Activated B cell treated with CpG ODN at 0.5 μM for 24 hours (primary cell): Measurements from ENCODE around the gene LSM7. TPM values are rescaled to one million over a fixed set of nuclear protein-coding genes. Genes with fewer than 3 reads are reported as not detected.

Experiments
- ATAC-seq: fragments of 200-7000 bp; cut with Tn5 transposase; one replicate; pipeline ENCODE4 v1.10.0; 2021; ENCODE audit warnings: low read depth, mild to moderate bottlenecking, moderate library complexity
- CTCF ChIA-PET: fragments of 350-600 bp; sonication (Branson Sonifier 250); formaldehyde crosslinking; loops from one replicate; lab custom pipeline; 2021; ENCODE audit warnings: antibody characterized with exemption; lab: Charles Lee
- POLR2A ChIA-PET: fragments of 350-600 bp; sonication (Branson Sonifier 250); formaldehyde crosslinking; loops from one replicate; lab custom pipeline; 2021; ENCODE audit warnings: antibody characterized with exemption; lab: Charles Lee
- DNase-seq: peaks from one replicate; pipeline ENCODE4 v3.0.0; 2022
- H3K27ac Mint-ChIP-seq: one replicate; pipeline ENCODE4 v1.8.0; 2020; ENCODE audit warnings: mixed read lengths
- H3K27me3 Mint-ChIP-seq: one replicate; pipeline ENCODE4 v1.8.0; 2021; ENCODE audit warnings: mixed read lengths
- H3K36me3 Mint-ChIP-seq: one replicate; pipeline ENCODE4 v1.8.0; 2021; ENCODE audit warnings: low read depth, mixed read lengths
- H3K4me1 Mint-ChIP-seq: one replicate; pipeline ENCODE4 v1.8.0; 2021; ENCODE audit warnings: mixed read lengths
- H3K4me3 Mint-ChIP-seq: one replicate; pipeline ENCODE4 v1.8.0; 2020; ENCODE audit warnings: mild to moderate bottlenecking, mixed read lengths
- H3K9me3 Mint-ChIP-seq: one replicate; pipeline ENCODE4 v1.8.0; 2020; ENCODE audit warnings: mixed read lengths
- intact Hi-C: fragments of 100-400 bp; cut with micrococcal nuclease; formaldehyde crosslinking; loops from one replicate; pipeline ENCODE4 v1.15.1; 2024
- total RNA-seq: library from RNA; stranded (reverse); gene quantifications from 2 replicates; pipeline ENCODE4 v1.2.3, GENCODE V29; 2022
- TF ChIP-seq, protein P1 (sequence below): fragments of 200-600 bp; IDR thresholded peaks from one replicate; pipeline ENCODE4 v1.8.0; 2022; ENCODE audit warnings: antibody characterized with exemption, mild to moderate bottlenecking

The LSM7 gene
- total RNA-seq, 1 donor from 2014 or later, result 149 TPM

DNA sequence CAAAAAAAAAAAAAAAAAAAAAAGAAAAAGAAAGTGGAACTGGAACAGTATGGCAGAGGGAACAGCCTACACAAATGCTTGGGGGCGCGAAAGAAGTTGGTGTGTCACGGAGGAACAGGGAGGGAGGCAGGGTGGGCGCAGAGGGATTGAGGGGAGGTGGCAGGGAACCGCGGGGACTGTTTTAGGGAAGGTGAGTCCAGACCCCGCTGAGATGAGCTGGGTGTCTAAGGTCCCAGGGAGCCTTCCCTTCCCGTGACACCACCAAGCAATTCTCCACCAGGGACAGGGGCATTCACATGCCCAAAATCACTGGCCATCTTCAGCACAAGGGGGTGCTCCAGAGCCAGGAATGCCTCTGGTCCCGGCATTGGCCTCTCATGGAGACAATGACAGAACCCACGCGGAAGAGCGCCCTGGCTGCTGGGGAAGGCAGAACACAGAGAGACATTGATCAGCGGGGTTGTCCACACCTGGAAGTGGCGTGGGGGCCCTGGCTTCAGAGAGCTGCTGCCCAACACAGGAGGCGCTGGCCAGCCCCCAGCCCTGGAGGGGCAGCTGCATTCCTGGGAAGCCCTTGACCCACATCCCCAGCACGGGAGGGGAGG lies 53.4 kb downstream of the LSM7 start:
- H3K4me3 Mint-ChIP-seq, result peak overlapping the region; percentile 28
- no peak for ATAC-seq
- TF ChIP-seq, protein P1, sequence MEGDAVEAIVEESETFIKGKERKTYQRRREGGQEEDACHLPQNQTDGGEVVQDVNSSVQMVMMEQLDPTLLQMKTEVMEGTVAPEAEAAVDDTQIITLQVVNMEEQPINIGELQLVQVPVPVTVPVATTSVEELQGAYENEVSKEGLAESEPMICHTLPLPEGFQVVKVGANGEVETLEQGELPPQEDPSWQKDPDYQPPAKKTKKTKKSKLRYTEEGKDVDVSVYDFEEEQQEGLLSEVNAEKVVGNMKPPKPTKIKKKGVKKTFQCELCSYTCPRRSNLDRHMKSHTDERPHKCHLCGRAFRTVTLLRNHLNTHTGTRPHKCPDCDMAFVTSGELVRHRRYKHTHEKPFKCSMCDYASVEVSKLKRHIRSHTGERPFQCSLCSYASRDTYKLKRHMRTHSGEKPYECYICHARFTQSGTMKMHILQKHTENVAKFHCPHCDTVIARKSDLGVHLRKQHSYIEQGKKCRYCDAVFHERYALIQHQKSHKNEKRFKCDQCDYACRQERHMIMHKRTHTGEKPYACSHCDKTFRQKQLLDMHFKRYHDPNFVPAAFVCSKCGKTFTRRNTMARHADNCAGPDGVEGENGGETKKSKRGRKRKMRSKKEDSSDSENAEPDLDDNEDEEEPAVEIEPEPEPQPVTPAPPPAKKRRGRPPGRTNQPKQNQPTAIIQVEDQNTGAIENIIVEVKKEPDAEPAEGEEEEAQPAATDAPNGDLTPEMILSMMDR, result no peak
- H3K27me3 Mint-ChIP-seq, result no peaks in the 10 kb centered on the region
- no peak for DNase-seq
- H3K27ac Mint-ChIP-seq, result peak overlapping the region; percentile 66
- CTCF ChIA-PET, result interaction anchor here (0.6 to 4.0 kb wide), 20 partner anchors 11 to 362 kb away, joined by 3 to 17 read pairs (median 4); partner anchors contain the start of genes GADD45B and PLEKHJ1
- H3K4me1 Mint-ChIP-seq, result peaks cover 52% of the 10 kb centered on the region
- POLR2A ChIA-PET, result interaction anchor here (0.6 to 7.8 kb wide), 13 partner anchors 11 to 346 kb away, joined by 3 to 103 read pairs (median 6); partner anchors contain the start of genes AMH, GADD45B, JSRP1 and PLEKHJ1
- intact Hi-C loops, result loop anchor here (1.0 to 5.0 kb wide), 3 partner anchors 116 to 362 kb away; partner anchors contain the start of gene GADD45B
- H3K36me3 Mint-ChIP-seq, result peaks cover 42% of the 10 kb centered on the region
- H3K9me3 Mint-ChIP-seq, result no peaks in the 10 kb centered on the region

DNA sequence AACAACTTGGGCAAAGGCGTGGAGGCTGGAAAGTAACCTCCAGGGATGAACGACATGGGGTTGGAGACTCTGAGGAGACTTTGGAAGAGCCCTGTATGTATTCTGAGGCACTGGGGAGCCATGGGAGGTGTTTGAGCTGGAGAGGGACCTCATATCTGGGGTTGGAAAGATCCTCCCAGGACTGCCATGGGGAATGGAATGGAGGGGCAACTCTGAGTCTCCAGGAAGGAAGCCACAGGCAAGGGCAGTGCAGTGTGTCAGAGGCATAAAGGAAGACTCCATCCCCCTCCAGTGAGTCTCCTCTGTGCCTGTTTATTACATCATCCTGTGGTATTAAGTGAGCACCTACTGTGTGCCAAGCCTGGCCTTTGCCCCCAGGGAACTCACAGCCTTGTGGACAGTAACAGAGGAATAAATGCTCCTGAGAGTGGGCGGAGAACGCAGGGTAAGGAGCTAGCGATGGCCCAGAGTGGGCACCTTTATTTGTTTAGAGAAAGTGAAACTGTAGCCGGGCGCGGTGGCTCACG lies 54.1 kb downstream of the LSM7 start:
- Mint-ChIP-seq H3K4me3 (peak overlapping the region; percentile 67), H3K36me3 (peaks cover 49% of the 10 kb centered on the region)
- POLR2A ChIA-PET, result interaction anchor here (0.6 to 7.8 kb wide), 13 partner anchors 11 to 346 kb away, joined by 3 to 103 read pairs (median 6); partner anchors contain the start of genes AMH, GADD45B, JSRP1 and PLEKHJ1

DNA sequence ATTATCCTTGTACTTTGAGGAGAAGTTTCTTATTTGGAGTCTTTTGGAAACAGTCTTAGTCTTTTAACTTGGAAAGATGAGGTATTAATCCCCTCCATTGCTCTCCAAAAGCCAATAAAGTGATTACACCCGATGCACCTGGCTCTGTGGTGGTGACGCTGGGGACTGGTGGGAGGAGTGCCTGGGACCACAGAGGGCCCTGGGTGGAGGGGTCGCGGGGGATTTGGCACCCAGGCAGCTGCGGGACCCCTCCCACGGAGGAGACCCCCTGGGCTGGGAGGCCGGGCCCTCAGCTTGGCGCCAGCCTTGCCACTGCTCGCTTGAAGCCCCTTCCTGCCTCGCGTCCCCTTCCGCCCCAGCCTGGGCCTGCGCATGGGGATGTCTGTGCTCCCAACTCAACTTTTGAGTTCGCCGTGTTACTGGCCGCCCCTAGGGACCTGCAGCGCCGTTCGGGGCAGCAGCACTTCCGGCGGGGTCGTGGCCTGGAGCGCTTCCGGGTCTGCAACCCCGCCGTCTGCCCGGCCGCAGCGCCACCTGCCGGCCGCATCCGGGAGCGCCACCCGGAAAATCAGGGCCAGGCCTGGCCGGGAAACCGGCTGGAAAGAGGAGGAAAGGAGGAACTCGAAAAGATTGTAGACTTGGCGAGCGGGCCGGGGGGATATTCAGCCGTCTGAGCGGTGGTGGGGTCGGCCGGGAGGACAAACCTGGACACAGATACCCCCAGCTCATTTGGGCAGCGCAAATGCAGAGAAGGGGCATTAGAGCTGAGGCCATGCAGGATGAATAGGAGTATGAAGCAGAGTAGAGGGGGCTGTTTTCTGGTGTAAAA lies 54.8 kb downstream of the LSM7 start:
- Mint-ChIP-seq H3K27ac (peak overlapping the region; percentile 85), H3K4me1 (peaks cover 52% of the 10 kb centered on the region), H3K9me3 (no peaks in the 10 kb centered on the region), H3K4me3 (peak overlapping the region; percentile 67), H3K36me3 (peaks cover 49% of the 10 kb centered on the region), H3K27me3 (no peaks in the 10 kb centered on the region)
- ChIA-PET CTCF (interaction anchor here (0.8 to 4.0 kb wide), 14 partner anchors 9 to 120 kb away, joined by 3 to 17 read pairs (median 5); no protein-coding TSS in a partner anchor), POLR2A (interaction anchor here (0.8 to 7.8 kb wide), 14 partner anchors 9 to 202 kb away, joined by 3 to 131 read pairs (median 8); partner anchors contain the start of genes AMH, GADD45B, JSRP1 and PLEKHJ1)
- TF ChIP-seq, protein P1, result peak; percentile 69
- DNase-seq (peak; percentile 87), ATAC-seq (peak; percentile 20)
- intact Hi-C loops, result loop anchor here (1.0 to 5.0 kb wide), 7 partner anchors 16 to 204 kb away; partner anchors contain the start of genes GADD45B, PLEKHJ1 and SF3A2

More for the DNA sequence above, 54.1 kb downstream of the LSM7 start:
- Mint-ChIP-seq H3K27ac (peak overlapping the region; percentile 85), H3K27me3 (no peaks in the 10 kb centered on the region), H3K4me1 (peaks cover 52% of the 10 kb centered on the region), H3K9me3 (no peaks in the 10 kb centered on the region)
- CTCF ChIA-PET, result interaction anchor here (0.6 to 4.0 kb wide), 21 partner anchors 10 to 344 kb away, joined by 3 to 17 read pairs (median 4); partner anchors contain the start of gene PLEKHJ1
- ATAC-seq (no peak), DNase-seq (no peak)
- TF ChIP-seq, protein P1, result no peak
- intact Hi-C loops, result loop anchor here (5.0 kb wide), 1 partner anchor 203 kb away; the partner anchor contains the start of gene GADD45B

Other genes with a start within 250 kb of the LSM7 start
- 179 and 189 TPM in 2 replicates for gene MOB3A, start 232.3 kb downstream of the LSM7 start, total RNA-seq
- 73.0 and 78.6 TPM in 2 replicates for gene IZUMO4, start 231.7 kb downstream of the LSM7 start, total RNA-seq
- gene AP3D1, start 177.0 kb downstream of the LSM7 start, total RNA-seq, result 97.2 and 109 TPM in 2 replicates
- 55.0 and 65.2 TPM in 2 replicates for gene DOT1L, start 164.7 kb downstream of the LSM7 start, total RNA-seq
- gene PLEKHJ1, start 92.3 kb downstream of the LSM7 start, total RNA-seq, result 74.4 and 74.9 TPM in 2 replicates
- gene SF3A2, start 91.8 kb downstream of the LSM7 start, total RNA-seq, result 107 and 117 TPM in 2 replicates
- gene AMH, start 79.3 kb downstream of the LSM7 start, total RNA-seq, result 2.8 and 4.8 TPM in 2 replicates
- gene JSRP1, start 72.2 kb downstream of the LSM7 start, total RNA-seq, result 0.31 and 0.54 TPM in 2 replicates
- gene PEAK3, start 46.4 kb downstream of the LSM7 start, total RNA-seq, result 0.09 TPM in 1 of 2 replicates, not detected in the other
- gene LINGO3, start 20.4 kb downstream of the LSM7 start, total RNA-seq, result 0.88 and 1.4 TPM in 2 replicates
- 112 and 142 TPM in 2 replicates for gene SPPL2B, start 98 bp upstream of the LSM7 start, total RNA-seq
- not detected in 2 replicates for gene TMPRSS9, start 31.7 kb upstream of the LSM7 start, total RNA-seq
- gene TIMM13, start 99.0 kb upstream of the LSM7 start, total RNA-seq, result 63.9 and 65.3 TPM in 2 replicates
- gene LMNB2, start 128.4 kb upstream of the LSM7 start, total RNA-seq, result 36.4 and 39.2 TPM in 2 replicates
- gene GADD45B, start 147.5 kb upstream of the LSM7 start, total RNA-seq, result 291 and 302 TPM in 2 replicates